Cerebellar nuclear complex (tissue), 1 donor: ENCODE results near the gene FAM118A.
"Not testable (repeated sequence)": the region's sequence is repeated elsewhere in the genome, so short reads cannot be mapped to it uniquely, and the experiment has no call there.

Source experiments
- DNase-seq, 2 experiments: peaks; one replicate each; lab custom pipeline; 2025; lab: John Stamatoyannopoulos, UW

The FAM118A gene

DNA sequence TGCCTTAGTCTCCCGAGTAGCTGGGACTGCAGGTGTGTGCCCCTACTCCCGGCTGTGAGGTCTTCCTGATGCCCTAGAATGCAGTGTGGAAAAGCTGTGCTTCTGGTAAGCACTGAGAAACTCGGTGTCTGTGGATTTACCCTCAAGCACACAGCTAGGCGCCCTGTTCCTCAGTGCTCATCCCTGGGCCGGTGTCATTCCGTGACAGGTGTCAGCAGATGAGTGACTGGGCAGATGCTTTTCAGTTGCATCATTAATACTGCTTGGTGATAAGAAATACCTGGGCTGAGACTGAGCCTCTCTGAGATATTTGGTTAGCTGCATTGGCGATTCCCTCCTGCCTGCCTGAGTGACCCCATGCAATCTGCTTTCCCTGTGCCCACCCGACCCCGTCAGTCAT lies 21.8 kb downstream of the FAM118A start:
- no peak for DNase-seq

DNA sequence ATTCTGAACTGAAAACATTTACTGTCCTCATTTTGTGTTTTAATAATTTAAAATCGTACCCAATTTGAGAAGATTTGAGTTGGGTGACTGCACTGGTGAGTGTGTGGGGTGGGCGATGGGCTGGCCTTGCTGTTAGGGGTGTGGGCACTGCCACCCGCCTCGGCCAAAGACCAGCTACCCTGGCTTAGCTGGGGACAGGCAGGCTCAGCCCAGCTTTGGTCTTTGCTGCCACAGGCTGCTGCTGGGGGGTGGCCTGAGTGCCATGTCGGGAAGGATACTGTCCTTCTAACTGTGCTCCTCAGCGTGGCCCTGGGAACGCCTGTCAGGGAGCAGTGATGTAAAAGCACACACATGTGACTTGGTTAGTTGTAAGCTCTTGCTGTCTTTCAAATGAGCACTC lies 22.3 kb downstream of the FAM118A start:
- DNase-seq, result no peak

DNA sequence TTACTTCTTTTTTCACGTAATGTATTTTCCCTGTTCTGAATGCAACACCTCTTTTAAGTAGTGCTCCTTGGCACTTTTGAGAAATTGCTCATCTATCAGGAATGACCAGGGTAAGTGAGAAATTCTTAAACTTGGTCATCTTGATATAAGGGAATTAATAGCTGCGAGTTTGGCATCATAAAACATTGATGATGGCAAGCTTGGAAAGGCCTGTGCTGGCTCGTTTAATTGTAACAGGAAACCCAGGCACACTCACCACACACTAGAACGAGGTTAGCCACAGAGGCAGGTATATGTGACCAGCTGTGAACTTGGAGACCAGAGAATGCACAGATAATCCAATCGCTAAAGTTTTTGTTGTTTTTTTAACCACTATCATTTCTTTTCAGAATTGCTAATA lies 24.3 kb downstream of the FAM118A start:
- no peak for DNase-seq

DNA sequence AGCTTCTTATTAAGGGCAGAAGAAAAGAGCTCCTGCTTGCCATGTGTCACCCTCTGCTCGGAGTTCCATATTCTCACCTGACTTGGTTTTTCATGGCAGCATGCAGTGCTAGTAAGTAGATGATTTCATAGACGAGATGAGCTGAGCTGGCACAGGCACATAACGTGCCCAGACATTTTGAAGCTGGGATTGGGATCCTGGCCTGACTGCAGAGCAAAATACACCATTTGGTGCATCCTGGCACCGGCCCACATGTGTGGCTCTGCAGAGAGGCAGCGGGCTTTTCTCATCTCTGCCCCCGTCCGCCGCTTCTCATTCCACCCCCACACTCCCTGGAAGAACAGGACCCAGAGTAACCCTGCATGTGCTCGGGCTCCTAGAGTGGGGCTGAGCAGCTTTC lies 24.8 kb downstream of the FAM118A start:
- DNase-seq, result peak in 1 of 2 experiments; percentile 80

DNA sequence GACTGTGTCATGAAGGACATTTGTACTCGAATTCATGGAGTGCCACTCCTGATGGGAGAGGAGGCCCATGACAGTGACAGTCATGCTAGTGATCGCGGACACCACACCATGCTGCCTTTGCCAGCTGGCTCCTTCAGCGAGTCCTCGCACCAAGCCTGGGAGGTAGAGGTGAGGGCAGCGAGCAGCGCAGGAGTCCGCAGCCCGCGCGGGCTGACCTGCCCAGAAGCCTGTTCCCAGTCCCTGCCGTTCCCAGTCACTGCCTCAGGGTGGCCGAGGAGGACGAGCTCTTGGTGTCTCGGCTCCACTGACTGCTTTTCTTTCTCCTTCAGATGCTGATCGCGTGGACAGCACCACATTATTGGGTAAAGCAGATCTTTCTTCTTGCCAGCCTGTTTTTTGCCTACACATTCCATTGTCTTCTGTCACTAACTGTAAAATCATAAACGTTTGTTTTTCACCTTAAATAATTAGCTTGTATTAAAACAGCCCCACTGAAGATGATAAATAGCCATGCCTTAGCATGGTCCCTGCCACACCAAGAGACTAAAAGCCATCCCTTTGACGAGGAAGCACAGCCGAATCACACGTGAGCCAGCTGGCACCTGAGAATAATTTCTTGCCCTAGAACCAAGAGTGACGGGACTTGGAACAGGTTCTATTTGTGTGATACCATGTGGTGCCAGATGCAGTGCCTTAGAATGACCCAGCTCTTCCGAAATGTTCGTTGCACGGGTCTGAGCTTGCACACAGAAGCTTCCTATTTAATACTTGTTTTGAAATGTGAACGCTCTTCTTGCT lies 25.5 kb downstream of the FAM118A start:
- peak in 1 of 2 experiments; percentile 84 for DNase-seq

DNA sequence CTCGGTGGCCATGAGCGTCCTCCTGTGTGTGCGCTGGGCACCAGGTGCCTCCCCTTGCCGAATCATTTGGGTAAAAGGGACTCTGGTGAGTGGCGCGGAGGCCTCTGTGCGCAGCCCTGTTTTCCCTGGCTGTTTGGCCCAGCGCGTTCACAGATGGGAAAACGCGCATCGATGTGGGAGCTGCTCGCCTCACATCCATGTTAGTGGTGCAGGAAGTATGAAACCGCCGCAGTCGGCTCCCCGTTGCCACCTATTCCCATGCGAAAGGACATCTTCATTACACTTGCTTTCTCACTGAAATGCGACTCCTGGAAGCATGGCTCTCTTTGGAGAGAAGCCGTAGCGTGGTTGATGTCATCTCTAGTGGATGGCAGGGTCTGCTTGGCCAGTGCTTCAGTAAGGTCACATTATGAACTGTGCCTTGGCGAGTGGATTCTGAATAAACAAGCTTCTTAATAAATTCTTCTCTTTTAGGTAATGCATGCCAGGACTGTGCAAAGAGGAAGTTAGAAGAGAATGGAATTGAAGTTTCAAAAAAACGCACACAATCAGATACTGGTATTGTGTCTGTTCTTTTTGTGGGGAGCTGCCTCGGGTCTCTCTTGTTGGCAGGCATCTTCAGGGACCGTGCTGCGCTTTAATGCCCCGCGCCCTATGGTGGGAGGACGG lies 26.3 kb downstream of the FAM118A start:
- no peak for DNase-seq

DNA sequence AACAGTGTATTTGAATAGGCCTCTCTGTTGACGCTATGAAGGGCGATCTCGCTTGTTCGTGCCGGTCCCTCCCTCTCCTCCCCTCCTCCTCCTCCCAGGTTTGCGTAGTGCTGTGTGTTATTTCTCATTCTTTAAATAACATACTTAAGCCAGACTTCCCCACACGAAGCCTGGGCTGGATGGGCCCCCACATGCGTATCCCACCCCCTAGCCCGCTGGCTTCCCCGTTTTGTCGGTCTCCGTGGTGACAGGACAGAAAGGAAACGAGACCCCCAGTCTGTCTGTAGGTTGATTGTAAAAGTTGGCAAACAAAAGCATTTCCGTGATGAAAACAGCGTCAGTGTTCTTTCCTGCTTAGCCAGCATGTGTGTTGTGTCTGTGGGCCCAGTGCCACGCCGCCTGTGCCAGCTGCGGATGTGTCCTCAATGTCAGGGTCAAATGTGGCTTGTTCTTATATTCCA lies 27.3 kb downstream of the FAM118A start:
- no peak for DNase-seq

DNA sequence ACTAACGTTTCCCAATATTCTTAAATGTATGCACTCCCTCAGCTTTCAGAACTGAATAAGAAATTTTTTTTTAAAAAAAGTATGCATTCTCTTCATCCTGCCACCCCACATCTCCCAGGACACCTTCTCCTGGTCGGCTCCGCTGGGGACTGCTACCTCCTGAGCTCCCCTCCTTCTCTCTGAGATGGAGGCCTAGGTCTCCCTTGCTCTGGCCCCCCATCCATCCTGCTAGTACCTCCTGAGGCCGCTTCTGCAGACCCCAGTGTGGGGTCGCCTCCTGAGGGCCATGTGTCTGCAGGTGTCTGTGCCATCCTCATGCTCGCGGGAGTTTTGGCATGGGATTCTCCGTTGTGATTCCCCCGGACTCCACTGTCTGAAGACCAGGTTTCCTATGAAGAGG lies 27.8 kb downstream of the FAM118A start:
- no peak for DNase-seq

DNA sequence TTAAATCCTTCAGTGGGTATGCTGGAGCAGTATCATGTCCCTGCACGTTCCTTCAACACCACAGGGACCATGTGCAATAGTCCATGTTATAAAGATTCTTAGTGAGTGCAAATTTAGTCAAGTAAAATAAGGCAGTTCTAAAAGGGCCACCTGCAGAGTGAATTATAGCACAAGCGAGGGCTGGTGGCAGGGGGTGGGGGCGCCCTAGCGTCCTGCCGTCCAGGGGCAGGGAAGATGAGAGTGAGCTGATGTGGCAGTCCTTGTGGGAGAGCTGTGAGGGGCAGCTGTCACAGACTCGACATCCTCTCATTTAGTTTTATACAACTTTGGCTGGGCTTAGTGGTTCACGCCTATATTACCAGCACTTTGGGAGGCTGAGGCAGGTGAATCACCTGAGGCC lies 29.1 kb downstream of the FAM118A start:
- DNase-seq, result no peak

DNA sequence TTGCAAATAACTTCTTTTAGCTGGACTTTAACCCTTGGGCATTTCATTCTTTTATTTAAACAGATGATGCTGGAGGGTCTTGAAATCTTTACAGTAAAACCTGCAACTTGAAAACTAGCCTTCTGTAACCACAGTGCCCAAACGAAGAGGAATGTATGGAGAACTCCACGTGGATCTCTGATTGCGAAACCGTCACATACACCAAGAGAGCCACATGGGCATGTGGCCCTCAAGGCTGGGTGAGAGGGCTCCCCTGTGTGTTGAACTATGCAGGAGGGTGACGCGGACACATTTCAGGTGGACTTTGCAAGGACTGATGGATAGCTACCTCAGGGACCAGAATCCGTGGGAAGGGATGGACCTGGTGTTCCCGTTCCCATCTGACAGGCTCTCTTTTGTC lies 30.6 kb downstream of the FAM118A start:
- no peak for DNase-seq

DNA sequence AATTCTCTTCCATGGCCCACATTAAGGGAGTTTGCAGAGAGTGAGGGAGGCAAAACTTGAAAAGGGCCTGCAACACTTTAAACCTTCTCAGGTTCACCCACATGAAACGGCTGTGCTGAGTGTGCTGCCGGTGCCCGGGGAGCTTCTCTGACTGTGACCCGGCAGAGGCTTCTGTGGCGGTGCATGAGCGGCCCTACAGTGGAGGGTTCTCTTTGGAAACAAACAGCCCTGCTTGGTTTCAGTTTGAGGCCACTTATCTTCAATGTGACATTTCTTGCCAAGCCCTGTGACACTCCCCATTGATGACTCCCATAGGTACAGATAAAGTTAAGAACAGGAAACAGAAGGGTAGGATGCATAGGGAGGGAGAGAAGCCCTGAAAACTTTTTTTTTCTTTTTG lies 31.8 kb downstream of the FAM118A start:
- DNase-seq, result no peak

DNA sequence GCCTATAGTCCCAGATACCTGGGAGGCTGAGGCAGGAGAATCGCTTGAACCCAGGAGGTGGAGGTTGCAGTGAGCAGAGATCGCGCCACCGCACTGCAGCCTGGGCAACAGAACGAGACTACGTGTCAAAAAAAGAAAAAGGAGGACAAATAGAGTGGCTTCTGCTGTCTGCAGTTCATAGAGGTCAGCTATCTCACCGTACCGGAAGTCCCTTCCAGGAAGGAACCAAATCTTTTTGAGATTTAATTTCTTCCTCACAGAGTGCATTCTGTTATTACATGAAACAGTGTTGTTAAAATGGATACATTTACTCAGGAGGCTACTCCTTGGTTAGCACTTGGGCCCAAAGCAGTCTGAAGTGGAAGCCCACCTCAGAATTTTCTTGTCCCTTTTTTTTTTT lies 33.4 kb downstream of the FAM118A start:
- no peak for DNase-seq

DNA sequence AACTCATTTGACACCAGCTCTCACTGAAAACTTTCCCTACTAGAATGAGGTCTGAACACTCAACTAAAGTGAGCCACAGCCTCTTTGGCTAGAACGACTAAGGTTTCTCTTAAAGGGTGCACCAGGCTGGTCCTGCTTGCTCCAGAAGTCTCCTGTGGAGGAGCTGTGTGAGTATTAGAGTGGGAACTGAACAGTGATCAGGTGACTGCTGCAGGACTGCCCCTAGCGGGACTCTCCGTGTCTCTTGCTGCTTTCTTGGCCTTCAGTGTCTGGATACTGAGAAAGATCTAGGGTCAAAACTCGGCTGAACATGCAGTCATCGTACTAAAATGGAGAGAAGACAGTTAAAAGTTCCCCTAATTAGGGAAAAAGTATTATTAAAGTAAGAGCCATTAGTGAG lies 34.6 kb downstream of the FAM118A start:
- no peak for DNase-seq

DNA sequence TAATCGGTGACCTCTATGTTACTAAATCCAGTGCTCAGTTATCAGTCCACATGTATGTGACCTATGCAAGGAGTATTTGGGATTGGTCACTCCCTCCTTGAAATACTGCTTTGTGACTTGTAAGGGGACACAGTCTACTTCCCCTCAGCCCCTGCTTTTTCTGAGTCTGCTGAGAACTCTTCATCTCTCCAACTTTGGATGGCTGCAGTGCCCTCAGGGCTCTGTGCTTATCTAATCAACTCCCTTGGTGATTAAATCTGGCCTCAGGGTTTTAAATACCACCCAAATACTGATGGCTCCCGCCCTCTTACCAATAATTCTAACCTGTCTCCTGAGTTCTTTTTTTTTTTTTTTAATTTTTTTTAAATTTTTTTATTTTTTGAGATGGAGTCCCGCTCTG lies 40.2 kb downstream of the FAM118A start:
- DNase-seq, result no peak

DNA sequence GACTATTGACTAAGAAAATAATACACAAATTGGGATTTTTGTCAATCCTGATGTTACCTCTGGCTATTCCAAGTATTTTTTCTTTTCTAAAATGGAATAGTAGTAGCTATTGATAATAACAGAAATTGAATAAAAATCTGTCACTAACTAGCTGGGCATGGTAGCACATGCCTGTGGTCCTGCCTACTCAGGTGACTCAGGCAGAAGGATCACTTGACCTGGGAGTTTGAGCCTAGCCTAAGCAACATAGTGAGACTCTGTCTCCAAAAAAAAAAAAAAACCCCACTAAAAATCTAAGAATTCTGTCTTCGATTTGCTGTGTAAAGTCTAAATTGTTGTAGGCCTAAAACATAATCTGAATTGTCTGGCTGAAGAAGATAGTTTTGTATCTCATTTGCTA lies 42.2 kb downstream of the FAM118A start:
- no peak for DNase-seq

DNA sequence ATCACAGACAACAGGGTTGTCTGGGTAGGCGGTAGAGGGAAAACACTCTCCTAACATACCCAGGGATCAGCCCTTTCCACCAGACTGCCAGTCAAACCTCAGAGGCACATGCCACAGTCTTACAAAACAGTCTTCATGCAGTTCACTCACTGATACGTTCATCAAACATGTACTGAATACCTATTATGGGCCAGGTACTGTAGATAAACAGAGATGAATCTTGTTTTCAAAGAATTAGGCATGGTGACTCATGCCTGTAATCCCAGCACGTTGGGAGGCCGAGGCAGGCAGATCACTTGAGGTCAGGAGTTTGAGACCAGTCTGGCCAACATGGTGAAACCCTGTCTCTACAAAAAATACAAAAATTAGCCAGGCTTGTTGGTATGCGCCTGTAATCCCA lies 43.0 kb downstream of the FAM118A start:
- not testable (repeated sequence) for DNase-seq

DNA sequence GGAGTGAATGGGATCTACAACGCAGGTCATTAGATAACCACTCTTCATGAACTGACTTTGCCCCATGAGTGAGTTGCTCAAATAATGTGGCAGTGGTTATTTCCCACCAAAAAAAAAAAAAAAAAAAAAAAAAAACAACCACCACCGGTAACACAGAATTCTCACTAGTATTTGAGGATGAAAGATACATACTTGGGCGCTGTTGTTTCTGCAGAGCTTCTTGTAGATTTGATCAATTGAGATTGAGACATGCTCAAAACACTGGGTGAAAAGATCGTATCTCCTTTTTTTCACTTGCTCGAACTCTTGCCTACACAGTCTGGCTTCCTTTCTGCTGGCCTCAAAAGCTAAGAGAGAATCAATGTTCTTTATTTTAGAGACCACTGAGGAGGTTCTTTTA lies 44.1 kb downstream of the FAM118A start:
- DNase-seq, result no peak

DNA sequence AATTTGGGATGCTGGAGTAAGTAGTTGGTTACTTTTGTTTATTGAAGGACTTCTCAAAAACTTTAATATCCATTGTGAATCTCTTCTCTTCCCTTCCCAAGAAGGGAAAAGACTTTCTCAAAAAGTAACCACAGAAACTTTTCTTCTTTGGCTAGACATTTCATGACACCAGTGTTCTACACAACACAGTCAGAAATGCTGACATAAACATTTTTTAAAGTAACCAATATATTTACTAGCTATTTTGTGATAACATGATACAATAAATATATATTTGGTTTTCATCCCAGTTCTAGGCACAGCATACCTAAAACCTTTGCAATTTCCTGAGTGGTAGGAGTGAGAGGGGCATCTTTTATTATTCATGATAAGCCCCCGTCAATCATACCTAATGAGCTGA lies 47.8 kb downstream of the FAM118A start:
- no peak for DNase-seq

DNA sequence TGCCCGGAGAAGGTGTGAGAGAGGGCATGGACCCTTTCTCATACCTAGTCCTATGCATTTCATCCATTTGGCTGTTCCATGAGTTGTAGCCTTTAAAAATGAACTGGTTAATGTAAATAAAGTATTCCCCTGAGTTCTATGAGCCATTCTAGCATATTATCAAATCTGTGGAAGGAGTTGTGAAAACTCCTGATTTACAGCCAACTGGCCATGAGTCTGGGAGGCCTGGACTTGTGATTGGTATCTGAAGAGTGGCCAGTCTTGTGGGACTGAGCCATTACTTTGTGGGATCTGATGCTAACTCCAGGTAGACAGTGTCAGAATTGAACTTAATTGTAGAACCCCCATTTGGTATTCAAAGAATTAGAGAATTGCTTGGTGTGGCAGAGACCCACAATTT lies 48.4 kb downstream of the FAM118A start:
- DNase-seq, result no peak

DNA sequence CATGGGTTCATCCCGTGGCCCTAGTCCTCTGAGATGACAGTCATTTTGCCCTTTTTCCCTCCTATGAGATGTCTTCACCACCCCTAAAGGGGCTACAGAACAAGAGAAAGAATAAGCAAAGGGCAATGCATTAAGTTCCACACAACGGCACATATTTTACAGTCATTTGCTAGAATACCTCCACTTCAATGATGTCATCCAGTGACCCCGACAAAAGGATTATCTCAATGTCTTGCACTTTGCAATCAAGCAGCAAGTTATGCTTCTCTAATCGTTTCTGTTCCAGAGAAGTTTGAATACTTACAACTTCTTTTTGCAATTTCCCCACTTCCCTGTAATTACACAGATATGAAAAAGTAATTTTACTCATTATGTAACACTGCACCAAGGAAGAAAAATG lies 49.9 kb downstream of the FAM118A start:
- DNase-seq, result no peak

DNA sequence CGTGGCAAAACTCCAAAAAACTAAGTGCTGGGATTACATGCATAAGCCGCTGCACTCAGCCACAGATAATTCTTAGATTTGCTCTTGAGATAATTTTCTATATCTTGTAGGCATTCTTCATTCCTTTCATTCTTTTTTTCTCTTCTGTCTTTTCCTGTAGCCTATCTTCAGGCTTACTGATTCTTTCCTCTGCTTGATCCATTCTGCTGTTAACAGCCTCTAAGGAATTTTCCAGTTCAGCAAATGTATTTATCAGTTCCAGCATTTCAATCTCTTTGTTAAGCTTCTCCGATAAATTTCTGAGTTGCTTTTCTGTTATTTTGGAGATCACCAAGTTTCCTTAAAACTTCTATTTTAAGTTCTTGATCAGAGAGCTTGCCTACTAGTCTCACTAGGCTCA lies 57.0 kb downstream of the FAM118A start:
- no peak for DNase-seq

DNA sequence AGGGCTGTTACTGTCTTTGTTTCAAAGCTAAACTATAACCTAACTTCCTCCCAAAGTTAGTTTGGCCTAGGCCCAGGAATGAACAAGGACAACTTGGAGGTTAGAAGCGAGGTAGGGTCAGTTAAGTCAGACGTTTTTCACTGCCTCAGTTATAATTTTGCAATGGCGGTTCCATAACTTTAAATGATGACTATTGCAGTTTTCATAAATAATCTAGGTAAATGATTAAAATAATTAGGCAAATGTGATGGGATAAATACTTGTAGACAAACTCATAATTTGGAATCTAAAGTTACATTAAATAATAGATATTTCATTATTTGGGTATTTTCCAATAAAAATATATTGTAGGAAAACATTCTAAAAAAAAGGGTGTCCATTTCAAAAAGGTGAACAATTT lies 63.9 kb downstream of the FAM118A start:
- DNase-seq, result not testable (repeated sequence)

DNA sequence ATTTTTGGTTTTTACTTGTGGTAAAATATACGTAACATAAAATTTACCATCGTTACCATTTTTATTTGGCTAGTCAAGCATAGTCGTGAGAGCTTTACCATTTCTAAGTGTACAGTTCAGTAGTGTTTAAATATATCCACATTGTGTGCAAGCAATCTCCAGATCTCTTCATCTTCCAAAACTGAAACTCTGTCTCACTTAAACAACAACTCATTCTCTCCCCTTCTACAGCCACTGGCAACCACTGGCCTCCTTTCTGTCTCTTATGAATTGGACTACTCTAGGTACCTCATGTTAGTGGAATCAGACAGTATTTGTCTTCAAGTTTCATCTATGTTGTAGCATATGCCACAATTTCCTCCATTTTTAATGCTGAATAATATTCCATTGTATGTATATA lies 66.3 kb downstream of the FAM118A start:
- no peak for DNase-seq

DNA sequence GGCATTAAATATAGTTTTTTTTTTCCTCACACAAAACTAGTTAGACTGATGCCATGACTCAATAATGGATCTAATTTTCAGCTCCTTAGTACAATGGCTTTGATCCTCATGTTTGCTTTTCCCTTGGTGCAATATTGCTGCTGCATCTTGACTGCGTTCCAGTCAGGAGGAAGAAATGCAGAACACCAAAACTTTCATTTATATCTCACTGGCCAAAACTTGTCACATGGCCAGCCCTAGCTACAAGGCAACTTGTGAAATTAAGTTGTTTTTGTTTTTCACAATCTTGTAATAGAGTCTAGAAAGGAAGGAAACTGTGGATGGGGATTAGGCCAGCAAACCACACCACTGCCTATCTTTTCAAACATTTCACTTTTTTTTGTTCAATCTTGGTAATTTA lies 67.0 kb downstream of the FAM118A start:
- DNase-seq, result no peak
